ENCODE results near the gene KCNMB4.
"Not testable (repeated sequence)": the region's sequence is repeated elsewhere in the genome, so short reads cannot be mapped to it uniquely, and the experiment has no call there.

The KCNMB4 gene

GRCh38 chr12:70379846-70380245 lies 13.8 kb downstream of the KCNMB4 start:
- no peak for DNase-seq

- DNase-seq: no peak
Measured at GRCh38 chr12:70383484-70383883, 17.4 kb downstream of the KCNMB4 start.

- no peak for DNase-seq
Measured at GRCh38 chr12:70383886-70384285, 17.8 kb downstream of the KCNMB4 start.

GRCh38 chr12:70386771-70387170 lies 20.7 kb downstream of the KCNMB4 start:
- DNase-seq: no peak

GRCh38 chr12:70389678-70390077 lies 23.6 kb downstream of the KCNMB4 start:
- DNase-seq: no peak

- not testable (repeated sequence) for DNase-seq
Measured at GRCh38 chr12:70392631-70393030, 26.5 kb downstream of the KCNMB4 start.

- DNase-seq: no peak
Measured at GRCh38 chr12:70393787-70394499, 27.9 kb downstream of the KCNMB4 start.

GRCh38 chr12:70398002-70398401 lies 31.9 kb downstream of the KCNMB4 start:
- no peak for DNase-seq

GRCh38 chr12:70398862-70399261 lies 32.8 kb downstream of the KCNMB4 start:
- no peak for DNase-seq

- no peak for DNase-seq
Measured at GRCh38 chr12:70399311-70399710, 33.2 kb downstream of the KCNMB4 start.

- DNase-seq: no peak
Measured at GRCh38 chr12:70400124-70400523, 34.0 kb downstream of the KCNMB4 start.

GRCh38 chr12:70402597-70402996 lies 36.5 kb downstream of the KCNMB4 start:
- no peak for DNase-seq

GRCh38 chr12:70403826-70404225 lies 37.7 kb downstream of the KCNMB4 start:
- DNase-seq: no peak

- no peak for DNase-seq
Measured at GRCh38 chr12:70408004-70408790, 42.1 kb downstream of the KCNMB4 start.

- no peak for DNase-seq
Measured at GRCh38 chr12:70415987-70416386, 49.9 kb downstream of the KCNMB4 start.

- no peak for DNase-seq
Measured at GRCh38 chr12:70417121-70417520, 51.0 kb downstream of the KCNMB4 start.

- DNase-seq: no peak
Measured at GRCh38 chr12:70418101-70418500, 52.0 kb downstream of the KCNMB4 start.

GRCh38 chr12:70422631-70423030 lies 56.5 kb downstream of the KCNMB4 start:
- DNase-seq: no peak

GRCh38 chr12:70426620-70427019 lies 60.5 kb downstream of the KCNMB4 start:
- DNase-seq: no peak

- no peak for DNase-seq
Measured at GRCh38 chr12:70427611-70428010, 61.5 kb downstream of the KCNMB4 start.

- DNase-seq: no peak
Measured at GRCh38 chr12:70430400-70430799, 64.3 kb downstream of the KCNMB4 start.

- no peak for DNase-seq
Measured at GRCh38 chr12:70436836-70437235, 70.7 kb downstream of the KCNMB4 start.

- no peak for DNase-seq
Measured at GRCh38 chr12:70443062-70443673, 77.1 kb downstream of the KCNMB4 start.

- DNase-seq: no peak
Measured at GRCh38 chr12:70444903-70445302, 78.8 kb downstream of the KCNMB4 start.

Measured in NCI-H187 treated with DMSO at 0.1 percent for 48 hours (cell line).